ENCODE results near the gene STXBP6. TPM values are rescaled to one million over a fixed set of nuclear protein-coding genes. Genes with fewer than 3 reads are reported as not detected.

The STXBP6 gene
- total and polyA plus RNA-seq, 2 experiments from 2014 or later: 19.7 to 29.0 TPM

- no peak overlapping the region for H3K4me2 ChIP-seq
- Mint-ChIP-seq H3K27ac (no peak overlapping the region), H3K4me1 (peaks cover 18% of the 10 kb centered on the region), H3K9me3 (no peaks in the 10 kb centered on the region), H3K27me3 (ENCODE audit: insufficient read depth, low read depth, poor library complexity) (no peaks in the 10 kb centered on the region), H3K36me3 (ENCODE audit: low read depth) (no peaks in the 10 kb centered on the region), H3K4me3 (no peak overlapping the region)
- no peaks in the 10 kb centered on the region for H4K20me1 ChIP-seq (replicated peaks; ENCODE audit: insufficient read depth)
- H3K27ac ChIP-seq (ENCODE audit: low read depth): no peak overlapping the region
- DNase-seq (ENCODE audit: low spot score) (no peak), ATAC-seq (no peak)
- H2AFZ ChIP-seq: no peak overlapping the region
- peaks cover 22% of the 10 kb centered on the region for H3K4me1 ChIP-seq (ENCODE audit: insufficient read depth)
- TF ChIP-seq ZNF331 (CRISPR knock-in tag; IDR thresholded peaks at IDR 0.05; ENCODE audit: low read depth) (no peak), NANOG (IDR thresholded peaks at IDR 0.05; ENCODE audit: borderline replicate concordance) (no peak)
- H3K4me3 ChIP-seq: no peak overlapping the region
- H3K27me3 ChIP-seq (ENCODE audit: insufficient read depth): no peaks in the 10 kb centered on the region
- peaks cover 20% of the 10 kb centered on the region for H3K79me2 ChIP-seq (replicated peaks; ENCODE audit: insufficient read depth)
- peaks cover 3% of the 10 kb centered on the region; the same call in 1 of the 2 replicates for H3K9me2 ChIP-seq (ENCODE audit: insufficient read depth)
- H3K36me3 ChIP-seq (ENCODE audit: insufficient read depth): no peaks in the 10 kb centered on the region
- no peaks in the 10 kb centered on the region for H3F3A ChIP-seq (replicated peaks; ENCODE audit: low read depth)
Measured at GRCh38 chr14:25006031-25006430, 43.9 kb downstream of the STXBP6 start.

- Mint-ChIP-seq H3K36me3 (ENCODE audit: low read depth) (no peaks in the 10 kb centered on the region), H3K27me3 (ENCODE audit: insufficient read depth, low read depth, poor library complexity) (no peaks in the 10 kb centered on the region), H3K4me3 (no peak overlapping the region), H3K9me3 (no peaks in the 10 kb centered on the region), H3K27ac (no peak overlapping the region), H3K4me1 (peaks cover 6% of the 10 kb centered on the region)
- no peak overlapping the region for H3K4me3 ChIP-seq
- no peak overlapping the region for H3K27ac ChIP-seq (ENCODE audit: low read depth)
- H3K4me1 ChIP-seq (ENCODE audit: insufficient read depth): peaks cover 13% of the 10 kb centered on the region
- no peaks in the 10 kb centered on the region for H4K20me1 ChIP-seq (replicated peaks; ENCODE audit: insufficient read depth)
- no peak overlapping the region for H3K4me2 ChIP-seq
- ATAC-seq (no peak), DNase-seq (ENCODE audit: low spot score) (no peak)
- no peaks in the 10 kb centered on the region for H3K27me3 ChIP-seq (ENCODE audit: insufficient read depth)
- H3F3A ChIP-seq (replicated peaks; ENCODE audit: low read depth): no peaks in the 10 kb centered on the region
- no peak overlapping the region for H2AFZ ChIP-seq
- no peaks in the 10 kb centered on the region for H3K9me2 ChIP-seq (ENCODE audit: insufficient read depth)
- no peaks in the 10 kb centered on the region for H3K36me3 ChIP-seq (ENCODE audit: insufficient read depth)
- peaks cover 15% of the 10 kb centered on the region for H3K79me2 ChIP-seq (replicated peaks; ENCODE audit: insufficient read depth)
- TF ChIP-seq ZNF114 (CRISPR knock-in tag; IDR thresholded peaks at IDR 0.05) (no peak), JUNB (IDR thresholded peaks at IDR 0.05; ENCODE audit: unreplicated experiment) (no peak), ZNF331 (CRISPR knock-in tag; IDR thresholded peaks at IDR 0.05; ENCODE audit: low read depth) (no peak), ETS1 (IDR thresholded peaks at IDR 0.05) (no peak), ZNF462 (CRISPR knock-in tag; IDR thresholded peaks at IDR 0.05) (no peak), EZH2phosphoT487 (IDR thresholded peaks at IDR 0.05; ENCODE audit: unreplicated experiment) (no peak), EZH2 (IDR thresholded peaks at IDR 0.05; ENCODE audit: low read depth, unreplicated experiment) (no peak), CTCF (conservative IDR thresholded peaks at IDR 0.05; ENCODE audit: low read depth in 2 of 2) (no peak), CREB1 (CRISPR knock-in tag; IDR thresholded peaks at IDR 0.05; ENCODE audit: low read depth) (no peak), POLR2AphosphoS5 (IDR thresholded peaks at IDR 0.05; ENCODE audit: low read depth) (no peak), STAT1 (IDR thresholded peaks at IDR 0.05; ENCODE audit: unreplicated experiment) (no peak)
Measured at GRCh38 chr14:25004389-25004809, 45.5 kb downstream of the STXBP6 start.

Data from GM23338 (cell line).